DLD1 (cell line): Measurements from ENCODE around the gene SH3BGR.

Experiments used
- in situ Hi-C: cut with HindIII; loops from 2 replicates; pipeline ENCODE4 v1.10.0; 2017; ENCODE audit warnings: low sequenced_read_pairs

SH3BGR gene

GRCh38 chr21:39511102-39511501 is 59.3 kb downstream of the SH3BGR start:
- in situ Hi-C loops = no loop called here

GRCh38 chr21:39513735-39514134 is 62.0 kb downstream of the SH3BGR start:
- in situ Hi-C loops = no loop called here

- in situ Hi-C loops = loop anchor here (5.0 kb wide), 2 partner anchors 56 to 206 kb away; no protein-coding TSS in a partner anchor
Observed at GRCh38 chr21:39515684-39516472, 64.1 kb downstream of the SH3BGR start.

GRCh38 chr21:39518055-39518846 is 66.5 kb downstream of the SH3BGR start:
- in situ Hi-C loops = loop anchor here (5.0 kb wide), 2 partner anchors 54 to 204 kb away; no protein-coding TSS in a partner anchor

- in situ Hi-C loops = loop anchor here (5.0 kb wide), 2 partner anchors 53 to 203 kb away; no protein-coding TSS in a partner anchor
Observed at GRCh38 chr21:39518847-39519210, 67.1 kb downstream of the SH3BGR start.

GRCh38 chr21:39519835-39520234 is 68.1 kb downstream of the SH3BGR start:
- in situ Hi-C loops = loop anchor here (5.0 kb wide), 2 partner anchors 52 to 202 kb away; no protein-coding TSS in a partner anchor

- in situ Hi-C loops = no loop called here
Observed at GRCh38 chr21:39523399-39523798, 71.6 kb downstream of the SH3BGR start.

GRCh38 chr21:39523915-39524314 is 72.1 kb downstream of the SH3BGR start:
- in situ Hi-C loops = no loop called here

- in situ Hi-C loops = no loop called here
Observed at GRCh38 chr21:39525129-39525528, 73.4 kb downstream of the SH3BGR start.

- in situ Hi-C loops = no loop called here
Observed at GRCh38 chr21:39525601-39526000, 73.8 kb downstream of the SH3BGR start.

- in situ Hi-C loops = no loop called here
Observed at GRCh38 chr21:39527067-39527595, 75.4 kb downstream of the SH3BGR start.

GRCh38 chr21:39527664-39528381 is 76.1 kb downstream of the SH3BGR start:
- in situ Hi-C loops = no loop called here

- in situ Hi-C loops = no loop called here
Observed at GRCh38 chr21:39529026-39529425, 77.3 kb downstream of the SH3BGR start.

- in situ Hi-C loops = no loop called here
Observed at GRCh38 chr21:39531064-39531463, 79.3 kb downstream of the SH3BGR start.

- in situ Hi-C loops = no loop called here
Observed at GRCh38 chr21:39531840-39532239, 80.1 kb downstream of the SH3BGR start.

- in situ Hi-C loops = no loop called here
Observed at GRCh38 chr21:39533545-39534380, 82.0 kb downstream of the SH3BGR start.

GRCh38 chr21:39535646-39536437 is 84.1 kb downstream of the SH3BGR start:
- in situ Hi-C loops = no loop called here

- in situ Hi-C loops = no loop called here
Observed at GRCh38 chr21:39536835-39537234, 85.1 kb downstream of the SH3BGR start.

GRCh38 chr21:39537571-39537970 is 85.8 kb downstream of the SH3BGR start:
- in situ Hi-C loops = no loop called here
